Stimulated activated CD4-positive, alpha-beta T cell treated with anti-CD3 and anti-CD28 coated beads, Interleukin-4, amount 100 ng/mL, for 4 hours (primary cell): ENCODE results near the gene CLEC19A.
"Not testable (repeated sequence)": the region's sequence is repeated elsewhere in the genome, so short reads cannot be mapped to it uniquely, and the experiment has no call there.

ENCODE experiments used
- DNase-seq, 2 experiments: peaks; one replicate each; pipeline ENCODE4 v3.0.0-alpha.2; 2020

The CLEC19A gene

GRCh38 chr16:19287241-19287640 lies 1.7 kb downstream of the CLEC19A start:
- no peak for DNase-seq

DNA sequence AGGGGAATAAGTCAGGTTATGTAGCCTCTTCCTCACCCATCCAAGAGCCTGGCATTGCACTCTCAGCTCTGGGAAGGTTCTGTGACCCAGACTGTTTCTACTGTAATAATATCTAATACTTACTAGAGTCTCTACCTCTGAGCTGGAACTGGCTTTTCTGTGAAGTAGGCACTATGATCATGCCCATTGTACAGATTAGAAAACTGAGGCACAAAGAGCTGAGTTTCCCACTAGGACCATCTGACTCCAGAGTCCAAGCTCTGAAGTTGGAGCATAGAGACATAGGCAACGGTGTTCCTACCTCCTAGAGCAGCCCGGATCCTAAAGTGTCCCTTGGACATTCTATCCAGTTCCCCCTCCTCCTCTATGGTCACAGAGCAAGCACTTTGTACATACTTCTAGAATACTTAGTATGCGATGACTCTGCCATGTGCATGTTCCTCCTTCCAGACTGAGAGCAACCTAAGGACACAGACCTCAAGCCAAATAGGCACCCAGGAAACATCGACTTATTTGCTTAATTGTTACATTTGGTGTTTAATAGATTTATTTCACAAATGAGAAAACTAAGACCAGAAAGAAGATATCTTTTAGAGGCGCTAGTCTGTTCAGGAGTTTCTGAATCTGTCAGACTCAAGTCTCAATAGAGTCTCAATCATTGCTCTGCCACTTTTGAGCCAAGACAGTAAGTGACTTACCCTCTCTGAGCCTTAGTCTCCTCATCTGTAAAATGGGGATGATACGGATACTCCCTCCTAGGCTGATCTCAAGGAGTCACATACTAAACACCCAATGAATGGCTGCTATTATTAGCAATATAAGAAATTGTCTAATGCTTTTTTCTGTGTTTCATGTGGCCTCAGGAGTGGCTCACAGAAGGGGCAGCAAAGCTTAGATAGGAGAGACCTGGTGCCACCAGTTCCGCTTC lies 3.6 kb downstream of the CLEC19A start:
- no peak for DNase-seq

DNA sequence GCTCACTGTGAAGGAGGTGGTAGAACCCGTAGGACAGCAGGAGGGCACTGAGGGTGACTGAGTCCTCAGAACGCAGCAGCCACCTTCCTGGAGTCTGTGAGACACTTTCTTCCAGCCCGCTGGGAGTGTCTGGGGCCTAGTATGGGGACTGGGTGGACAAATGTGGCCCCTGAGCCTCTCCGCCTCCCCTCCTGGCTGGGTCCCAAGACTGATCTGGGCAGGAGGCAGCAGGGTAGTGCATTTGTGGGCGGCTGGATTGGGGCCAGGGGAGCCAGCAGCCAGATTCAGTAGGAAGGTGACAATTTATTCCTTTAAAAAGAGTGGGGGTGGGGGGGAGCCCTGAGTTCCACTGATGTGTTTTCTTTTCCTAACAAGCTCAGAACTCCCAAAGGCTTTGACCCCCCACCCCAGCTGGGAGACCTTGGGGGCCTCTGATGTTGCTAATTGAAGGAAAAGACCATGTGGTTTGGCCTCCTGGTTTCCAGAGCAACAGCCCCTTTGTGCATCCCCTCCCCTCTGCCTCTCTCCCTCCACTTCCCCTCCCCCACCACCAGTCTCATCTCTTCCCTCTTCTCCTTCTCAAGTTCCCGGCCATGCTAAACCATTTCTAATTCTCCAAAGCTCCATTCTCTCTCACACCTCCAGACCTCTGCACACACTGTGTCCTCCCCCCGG lies 4.4 kb downstream of the CLEC19A start:
- DNase-seq = no peak

- DNase-seq = no peak
Observed at GRCh38 chr16:19290860-19291259, 5.3 kb downstream of the CLEC19A start.

DNA sequence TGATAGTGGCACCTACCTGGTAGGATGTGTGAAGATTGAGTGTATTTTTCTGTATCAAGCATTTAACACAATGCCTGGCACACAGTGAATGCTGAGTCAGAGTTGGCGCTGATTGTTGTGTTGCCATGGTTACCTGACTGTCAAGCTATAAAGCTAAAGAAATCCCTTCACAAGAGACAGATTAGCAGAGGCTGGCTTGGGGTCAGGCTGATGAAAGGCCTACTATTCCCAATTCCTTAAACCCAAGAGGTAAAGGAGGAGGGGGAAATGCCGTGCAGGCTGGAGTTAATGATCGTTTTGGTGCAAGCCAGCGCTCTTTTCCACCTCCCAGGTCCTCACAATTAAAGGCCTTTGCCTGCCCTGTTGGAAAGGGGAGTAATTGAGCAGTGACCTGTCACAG lies 5.9 kb downstream of the CLEC19A start:
- no peak for DNase-seq

DNA sequence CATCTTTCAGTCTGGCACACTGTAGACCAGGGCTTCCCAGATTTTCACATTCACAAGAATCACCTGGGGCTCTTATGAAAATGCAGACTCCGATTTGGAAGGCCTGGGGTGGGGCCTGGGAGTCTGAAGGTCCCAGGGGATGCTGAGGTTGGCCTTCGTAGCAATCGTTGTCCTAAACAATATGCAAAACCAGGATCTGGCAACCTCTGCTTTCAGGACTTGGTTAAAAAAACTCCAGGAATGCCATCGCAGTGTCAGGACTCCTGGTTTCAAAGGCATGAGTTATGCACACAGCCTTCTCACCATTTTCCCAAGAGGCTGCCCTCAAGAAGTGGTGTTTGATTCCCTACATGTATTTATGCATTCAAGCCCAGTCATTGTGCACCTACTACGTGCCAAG lies 6.7 kb downstream of the CLEC19A start:
- DNase-seq = no peak

DNA sequence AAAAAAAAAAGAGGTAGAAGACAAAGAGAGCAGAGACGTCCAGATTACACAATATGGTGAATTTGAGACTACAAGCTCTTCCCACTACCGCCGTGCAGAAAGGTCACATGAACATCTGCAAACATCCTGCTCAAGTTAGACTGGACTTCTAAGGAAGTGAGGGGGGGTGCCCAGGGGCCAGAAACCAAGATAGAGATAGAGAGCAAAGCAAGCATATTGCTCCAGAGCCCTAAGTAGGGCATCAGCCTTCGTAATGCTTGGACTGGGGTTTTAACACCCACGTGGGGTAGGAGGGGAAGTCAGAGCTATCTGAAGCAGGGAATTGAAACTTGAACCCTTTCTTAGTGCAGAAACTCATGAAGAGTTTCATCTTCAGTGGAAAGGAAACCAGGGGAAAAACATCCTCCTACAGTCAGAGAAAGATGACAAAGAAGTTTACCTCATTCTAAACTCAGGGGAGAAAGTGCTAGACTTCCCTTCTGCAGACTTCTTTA lies 8.7 kb downstream of the CLEC19A start:
- DNase-seq = peak in 1 of 2 experiments; percentile 26

DNA sequence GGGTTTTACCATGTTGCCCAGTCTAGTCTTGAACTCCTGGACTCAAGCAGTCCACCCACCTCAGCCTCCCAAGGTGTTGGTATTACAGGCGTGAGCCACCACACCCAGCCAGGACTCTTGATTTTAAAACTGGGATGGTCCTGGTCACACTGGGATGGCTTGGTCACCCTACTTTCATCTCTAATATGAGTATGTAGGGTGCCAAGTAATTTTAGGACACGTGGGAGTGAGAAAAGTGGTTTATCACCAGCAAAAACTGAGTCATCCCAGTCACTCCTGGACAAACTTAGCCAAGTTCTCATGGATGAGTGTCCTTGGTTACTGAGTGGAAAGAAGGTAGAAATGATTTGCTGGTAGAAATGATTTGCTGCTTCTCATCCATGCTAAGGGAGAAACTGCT lies 9.9 kb downstream of the CLEC19A start:
- DNase-seq = no peak

- no peak for DNase-seq
Observed at GRCh38 chr16:19297454-19297853, 11.9 kb downstream of the CLEC19A start.

GRCh38 chr16:19299565-19299964 lies 14.0 kb downstream of the CLEC19A start:
- no peak for DNase-seq

- no peak for DNase-seq
Observed at GRCh38 chr16:19301931-19302330, 16.4 kb downstream of the CLEC19A start.

GRCh38 chr16:19304750-19305149 lies 19.2 kb downstream of the CLEC19A start:
- DNase-seq = no peak

GRCh38 chr16:19305443-19305842 lies 19.9 kb downstream of the CLEC19A start:
- DNase-seq = no peak

GRCh38 chr16:19307587-19308241 lies 22.2 kb downstream of the CLEC19A start:
- no peak for DNase-seq

DNA sequence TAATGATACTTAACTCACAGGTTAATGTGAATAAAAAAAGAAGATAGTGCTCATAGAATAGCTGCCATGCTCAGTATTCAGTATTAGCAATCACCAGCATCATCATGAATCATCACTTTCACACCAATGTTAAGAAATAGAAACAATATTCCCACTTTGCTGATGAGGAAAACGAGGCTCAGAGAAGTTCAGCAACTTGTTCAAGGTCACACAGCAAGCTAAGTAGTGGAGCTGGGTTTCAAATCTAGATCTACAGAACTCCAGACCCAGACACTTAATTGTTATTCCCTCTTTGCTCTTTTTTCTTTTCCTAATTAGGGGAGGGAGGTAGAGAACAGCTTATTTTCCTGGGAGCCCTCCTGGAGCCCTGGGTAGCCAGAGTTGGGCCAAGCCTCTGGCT lies 22.9 kb downstream of the CLEC19A start:
- no peak for DNase-seq

DNA sequence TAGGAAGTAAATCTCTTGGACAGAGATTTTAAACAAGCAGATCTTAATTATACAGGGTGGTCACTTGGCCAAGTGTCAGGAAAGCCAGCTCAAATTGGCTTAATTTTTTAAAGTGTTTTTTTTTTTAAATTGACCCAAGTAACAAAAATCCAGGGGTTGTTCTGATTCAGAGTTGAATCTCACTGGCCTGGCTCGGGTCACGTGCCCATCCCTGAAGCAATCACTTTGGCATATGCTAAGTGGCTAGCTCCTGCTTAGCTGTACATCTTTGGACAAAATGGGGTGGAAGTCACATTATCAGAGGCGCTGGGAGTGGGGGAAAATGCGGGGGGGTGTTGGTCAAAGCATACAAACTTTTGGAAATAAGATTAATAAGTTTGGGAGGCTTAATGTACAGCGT lies 23.6 kb downstream of the CLEC19A start:
- no peak for DNase-seq

DNA sequence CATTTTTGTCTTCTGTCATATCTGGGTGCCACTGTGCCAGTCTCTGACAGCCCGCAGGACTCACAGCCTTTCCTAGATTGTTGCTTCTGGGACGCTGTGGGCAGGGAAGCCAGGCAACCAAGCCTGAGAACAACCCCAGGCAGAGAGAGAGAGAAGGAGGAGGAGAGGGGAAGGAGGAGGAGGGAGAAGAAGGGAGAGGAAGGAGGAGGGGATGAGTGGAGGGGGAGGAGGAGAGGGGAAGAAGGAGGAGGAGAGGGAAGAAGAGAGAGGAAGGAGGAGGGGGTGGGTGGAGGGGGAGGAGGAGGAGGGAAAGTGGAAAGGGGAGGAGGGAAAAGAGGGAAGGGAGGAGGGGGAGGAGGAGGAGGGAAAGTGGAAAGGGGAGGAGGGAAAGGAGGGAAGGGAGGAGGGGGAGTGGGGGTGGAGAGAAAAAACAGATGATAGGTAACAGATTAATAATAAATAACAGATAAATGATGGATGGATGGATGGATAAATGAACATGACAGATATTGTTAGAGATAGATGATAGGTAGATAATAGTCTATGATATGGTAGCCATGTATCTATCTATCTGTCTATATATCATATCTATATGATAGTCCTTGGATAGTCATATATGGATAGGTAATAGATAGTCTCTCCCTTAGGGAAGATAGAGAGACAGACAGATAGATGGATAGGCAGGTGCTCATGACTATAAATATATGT lies 29.3 kb downstream of the CLEC19A start:
- no peak for DNase-seq

GRCh38 chr16:19315889-19316433 lies 30.4 kb downstream of the CLEC19A start:
- DNase-seq = no peak

GRCh38 chr16:19316846-19317245 lies 31.3 kb downstream of the CLEC19A start:
- DNase-seq = no peak

DNA sequence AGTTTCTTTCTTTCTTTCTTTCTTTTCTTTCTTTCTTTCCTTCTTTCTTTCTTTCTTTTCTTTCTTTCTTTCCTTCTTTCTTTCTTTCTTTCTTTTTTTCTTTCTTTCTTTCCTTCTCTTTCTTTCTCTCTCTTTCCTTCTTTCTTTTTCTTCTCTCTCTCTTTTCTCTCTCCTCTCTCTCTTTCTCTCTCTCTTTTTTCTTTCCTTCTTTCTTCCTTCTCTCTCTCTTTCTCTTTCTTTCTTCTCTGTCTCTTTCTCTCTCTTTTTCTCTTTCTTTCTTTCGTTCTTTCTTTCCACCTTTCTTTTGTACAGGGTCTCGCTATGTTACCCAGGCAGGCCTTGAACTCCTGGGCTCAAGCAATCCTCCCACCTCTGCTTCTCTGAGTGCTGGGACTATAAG lies 35.7 kb downstream of the CLEC19A start:
- DNase-seq = not testable (repeated sequence)

DNA sequence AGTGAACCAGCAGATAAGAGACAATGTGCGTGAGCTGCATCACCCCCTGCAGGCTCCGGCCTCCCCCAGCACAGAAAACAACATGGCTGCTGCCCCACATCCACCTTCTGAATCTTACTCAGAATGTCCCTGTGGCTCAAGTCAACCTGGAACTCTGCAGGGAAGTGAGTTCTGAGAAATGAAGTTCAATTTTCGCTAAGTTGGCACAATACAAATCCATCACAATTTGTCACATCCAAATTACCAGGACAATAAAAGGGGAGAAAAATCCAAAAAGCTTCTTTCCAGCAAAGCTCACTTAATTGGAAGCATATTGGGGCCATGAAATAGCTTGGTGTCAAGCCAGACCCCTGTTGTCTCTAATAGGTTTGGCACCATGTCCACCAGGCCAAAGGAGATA lies 38.1 kb downstream of the CLEC19A start:
- no peak for DNase-seq

GRCh38 chr16:19328364-19328763 lies 42.8 kb downstream of the CLEC19A start:
- DNase-seq = no peak

GRCh38 chr16:19329932-19330331 lies 44.4 kb downstream of the CLEC19A start:
- no peak for DNase-seq
